ENCODE measurements around the gene DHPS.

The DHPS gene

GRCh38 chr19:12666265-12667048, 15.2 kb downstream of the DHPS start, which contains the start of the genes MAN2B1 and WDR83:
Gene MAN2B1 (minus strand): TSS chr19:12666742. CDS start chr19:12666701, 41 bp downstream.
Gene WDR83 (plus strand): TSS chr19:12666807. CDS start chr19:12669791, 2,984 bp downstream.
- Histone ChIP-seq H3K9ac (ENCODE audit: low read depth in 1 of 2, low read length in 2 of 2) (peak within 1 kb of the TSS; percentile 73 to 81), H3K36me3 (ENCODE audit: control insufficient read depth in 2 of 2, insufficient read depth in 2 of 2, low read length in 2 of 2) (peaks cover 11 to 23% of the 10 kb centered on the region in 2 donors), H3K27me3 (ENCODE audit: control insufficient read depth in 2 of 2, insufficient read depth in 2 of 2, low read length in 2 of 2) (no peaks in the 10 kb centered on the region), H3K9me3 (ENCODE audit: control insufficient read depth in 2 of 2, low read length in 2 of 2) (no peaks in the 10 kb centered on the region), H3K4me3 (ENCODE audit: low read length in 2 of 2) (peak within 1 kb of the TSS; percentile 87 to 91), H3K27ac (ENCODE audit: low read depth in 2 of 2, low read length in 2 of 2) (peak within 1 kb of the TSS; percentile 31 to 64), H3K4me1 (ENCODE audit: control insufficient read depth in 2 of 2, insufficient read depth in 2 of 2, low read length in 2 of 2) (peaks cover 34 to 37% of the 10 kb centered on the region in 2 donors)

- H3K36me3 ChIP-seq (ENCODE audit: control insufficient read depth in 2 of 2, insufficient read depth in 2 of 2, low read length in 2 of 2): peaks cover 15 to 30% of the 10 kb centered on the region in 2 donors
- no peaks in the 10 kb centered on the region for H3K9me3 ChIP-seq (ENCODE audit: control insufficient read depth in 2 of 2, low read length in 2 of 2)
- peak overlapping the region; percentile 87 to 91 for H3K4me3 ChIP-seq (ENCODE audit: low read length in 2 of 2)
- H3K27ac ChIP-seq (ENCODE audit: low read depth in 2 of 2, low read length in 2 of 2): peak overlapping the region in 1 of 2 donors; percentile 64
- peaks cover 34 to 37% of the 10 kb centered on the region in 2 donors for H3K4me1 ChIP-seq (ENCODE audit: control insufficient read depth in 2 of 2, insufficient read depth in 2 of 2, low read length in 2 of 2)
- peak overlapping the region; percentile 73 to 81 for H3K9ac ChIP-seq (ENCODE audit: low read depth in 1 of 2, low read length in 2 of 2)
- H3K27me3 ChIP-seq (ENCODE audit: control insufficient read depth in 2 of 2, insufficient read depth in 2 of 2, low read length in 2 of 2): no peaks in the 10 kb centered on the region
These were observed 15.9 kb downstream of the DHPS start for GRCh38 chr19:12665671-12666264.

GRCh38 chr19:12665281-12665573, 16.5 kb downstream of the DHPS start:
- Histone ChIP-seq H3K27me3 (ENCODE audit: control insufficient read depth in 2 of 2, insufficient read depth in 2 of 2, low read length in 2 of 2) (no peaks in the 10 kb centered on the region), H3K36me3 (ENCODE audit: control insufficient read depth in 2 of 2, insufficient read depth in 2 of 2, low read length in 2 of 2) (peaks cover 15 to 33% of the 10 kb centered on the region in 2 donors), H3K9me3 (ENCODE audit: control insufficient read depth in 2 of 2, low read length in 2 of 2) (no peaks in the 10 kb centered on the region), H3K4me1 (ENCODE audit: control insufficient read depth in 2 of 2, insufficient read depth in 2 of 2, low read length in 2 of 2) (peaks cover 29 to 34% of the 10 kb centered on the region in 2 donors), H3K9ac (ENCODE audit: low read depth in 1 of 2, low read length in 2 of 2) (peak overlapping the region in 1 of 2 donors; percentile 3), H3K4me3 (ENCODE audit: low read length in 2 of 2) (peak overlapping the region in 1 of 2 donors; percentile 91), H3K27ac (ENCODE audit: low read depth in 2 of 2, low read length in 2 of 2) (peak overlapping the region in 1 of 2 donors; percentile 64)

GRCh38 chr19:12664406-12665280, 17.0 kb downstream of the DHPS start:
- Histone ChIP-seq H3K9me3 (ENCODE audit: control insufficient read depth in 2 of 2, low read length in 2 of 2) (no peaks in the 10 kb centered on the region), H3K27me3 (ENCODE audit: control insufficient read depth in 2 of 2, insufficient read depth in 2 of 2, low read length in 2 of 2) (no peaks in the 10 kb centered on the region), H3K4me1 (ENCODE audit: control insufficient read depth in 2 of 2, insufficient read depth in 2 of 2, low read length in 2 of 2) (peaks cover 25 to 30% of the 10 kb centered on the region in 2 donors), H3K9ac (ENCODE audit: low read depth in 1 of 2, low read length in 2 of 2) (peak overlapping the region in 1 of 2 donors; percentile 2), H3K36me3 (ENCODE audit: control insufficient read depth in 2 of 2, insufficient read depth in 2 of 2, low read length in 2 of 2) (peaks cover 15 to 37% of the 10 kb centered on the region in 2 donors), H3K4me3 (ENCODE audit: low read length in 2 of 2) (no peak overlapping the region), H3K27ac (ENCODE audit: low read depth in 2 of 2, low read length in 2 of 2) (no peak overlapping the region)

- Histone ChIP-seq H3K4me3 (ENCODE audit: low read length in 2 of 2) (no peak overlapping the region), H3K27ac (ENCODE audit: low read depth in 2 of 2, low read length in 2 of 2) (no peak overlapping the region)
These were observed 20.7 kb downstream of the DHPS start for GRCh38 chr19:12660980-12661379.

GRCh38 chr19:12657966-12658365, 23.7 kb downstream of the DHPS start:
- Histone ChIP-seq H3K27ac (ENCODE audit: low read depth in 2 of 2, low read length in 2 of 2) (no peak overlapping the region), H3K4me1 (ENCODE audit: control insufficient read depth in 2 of 2, insufficient read depth in 2 of 2, low read length in 2 of 2) (no peaks in the 10 kb centered on the region), H3K36me3 (ENCODE audit: control insufficient read depth in 2 of 2, insufficient read depth in 2 of 2, low read length in 2 of 2) (peaks cover 22 to 42% of the 10 kb centered on the region in 2 donors), H3K9me3 (ENCODE audit: control insufficient read depth in 2 of 2, low read length in 2 of 2) (no peaks in the 10 kb centered on the region), H3K27me3 (ENCODE audit: control insufficient read depth in 2 of 2, insufficient read depth in 2 of 2, low read length in 2 of 2) (no peaks in the 10 kb centered on the region), H3K4me3 (ENCODE audit: low read length in 2 of 2) (no peak overlapping the region), H3K9ac (ENCODE audit: low read depth in 1 of 2, low read length in 2 of 2) (no peak overlapping the region)

More at GRCh38 chr19:12660980-12661379, 20.7 kb downstream of the DHPS start:
- peaks cover 7 to 9% of the 10 kb centered on the region in 2 donors for H3K4me1 ChIP-seq (ENCODE audit: control insufficient read depth in 2 of 2, insufficient read depth in 2 of 2, low read length in 2 of 2)
- H3K9me3 ChIP-seq (ENCODE audit: control insufficient read depth in 2 of 2, low read length in 2 of 2): no peaks in the 10 kb centered on the region
- H3K9ac ChIP-seq (ENCODE audit: low read depth in 1 of 2, low read length in 2 of 2): no peak overlapping the region
- no peaks in the 10 kb centered on the region for H3K27me3 ChIP-seq (ENCODE audit: control insufficient read depth in 2 of 2, insufficient read depth in 2 of 2, low read length in 2 of 2)
- H3K36me3 ChIP-seq (ENCODE audit: control insufficient read depth in 2 of 2, insufficient read depth in 2 of 2, low read length in 2 of 2): peaks cover 24 to 45% of the 10 kb centered on the region in 2 donors

GRCh38 chr19:12656899-12657571, 24.6 kb downstream of the DHPS start:
- Histone ChIP-seq H3K4me1 (ENCODE audit: control insufficient read depth in 2 of 2, insufficient read depth in 2 of 2, low read length in 2 of 2) (no peaks in the 10 kb centered on the region), H3K36me3 (ENCODE audit: control insufficient read depth in 2 of 2, insufficient read depth in 2 of 2, low read length in 2 of 2) (peaks cover 22 to 42% of the 10 kb centered on the region in 2 donors), H3K9ac (ENCODE audit: low read depth in 1 of 2, low read length in 2 of 2) (no peak overlapping the region), H3K27ac (ENCODE audit: low read depth in 2 of 2, low read length in 2 of 2) (no peak overlapping the region), H3K9me3 (ENCODE audit: control insufficient read depth in 2 of 2, low read length in 2 of 2) (no peaks in the 10 kb centered on the region), H3K4me3 (ENCODE audit: low read length in 2 of 2) (no peak overlapping the region), H3K27me3 (ENCODE audit: control insufficient read depth in 2 of 2, insufficient read depth in 2 of 2, low read length in 2 of 2) (no peaks in the 10 kb centered on the region)

GRCh38 chr19:12655546-12655945, 26.1 kb downstream of the DHPS start:
- H3K27me3 ChIP-seq (ENCODE audit: control insufficient read depth in 2 of 2, insufficient read depth in 2 of 2, low read length in 2 of 2): no peaks in the 10 kb centered on the region
- H3K9ac ChIP-seq (ENCODE audit: low read depth in 1 of 2, low read length in 2 of 2): no peak overlapping the region
- peaks cover 16 to 39% of the 10 kb centered on the region in 2 donors for H3K36me3 ChIP-seq (ENCODE audit: control insufficient read depth in 2 of 2, insufficient read depth in 2 of 2, low read length in 2 of 2)
- no peak overlapping the region for H3K4me3 ChIP-seq (ENCODE audit: low read length in 2 of 2)
- no peak overlapping the region for H3K27ac ChIP-seq (ENCODE audit: low read depth in 2 of 2, low read length in 2 of 2)
- no peaks in the 10 kb centered on the region for H3K9me3 ChIP-seq (ENCODE audit: control insufficient read depth in 2 of 2, low read length in 2 of 2)
- H3K4me1 ChIP-seq (ENCODE audit: control insufficient read depth in 2 of 2, insufficient read depth in 2 of 2, low read length in 2 of 2): no peaks in the 10 kb centered on the region

- H3K9ac ChIP-seq (ENCODE audit: low read depth in 1 of 2, low read length in 2 of 2): no peak overlapping the region
- H3K9me3 ChIP-seq (ENCODE audit: control insufficient read depth in 2 of 2, low read length in 2 of 2): no peaks in the 10 kb centered on the region
- H3K4me3 ChIP-seq (ENCODE audit: low read length in 2 of 2): no peak overlapping the region
- peaks cover 5 to 6% of the 10 kb centered on the region in 2 donors for H3K4me1 ChIP-seq (ENCODE audit: control insufficient read depth in 2 of 2, insufficient read depth in 2 of 2, low read length in 2 of 2)
- H3K27ac ChIP-seq (ENCODE audit: low read depth in 2 of 2, low read length in 2 of 2): no peak overlapping the region
- peaks cover 12 to 28% of the 10 kb centered on the region in 2 donors for H3K36me3 ChIP-seq (ENCODE audit: control insufficient read depth in 2 of 2, insufficient read depth in 2 of 2, low read length in 2 of 2)
- no peaks in the 10 kb centered on the region for H3K27me3 ChIP-seq (ENCODE audit: control insufficient read depth in 2 of 2, insufficient read depth in 2 of 2, low read length in 2 of 2)
These were observed 29.5 kb downstream of the DHPS start for GRCh38 chr19:12652219-12652618.
